HEK293 (cell line): ENCODE data around the gene CD44.

Source experiments
- CTCF ChIA-PET: fragments of 350-600 bp; formaldehyde crosslinking; extraction: SDS; loops from one replicate; lab custom pipeline; 2021; ENCODE audit warnings: antibody characterized with exemption; lab: Yijun Ruan, JAX
- POLR2A ChIA-PET: fragments of 300-600 bp; formaldehyde crosslinking; extraction: SDS; loops from one replicate; lab custom pipeline; 2020; ENCODE audit warnings: antibody characterized with exemption, inconsistent platforms; lab: Yijun Ruan, JAX
- H3K27ac ChIP-seq: fragments of 200-500 bp; sonication (Bioruptor generic); 2 replicates; pipeline ENCODE4 v1.5.1; 2014; ENCODE audit warnings: low read depth, low read length, control low read depth, inconsistent platforms; ENCODE audit errors: extremely low read depth
- H3K36me3 ChIP-seq, 2 experiments: fragments of 200-500 bp in 1 of 2; sonication (Bioruptor generic) in 1 of 2; 1 replicate in 1 of 2; 2 replicates in 1 of 2; pipeline ENCODE4 v1.5.1; 2014 to 2017; ENCODE audit warnings: inconsistent platforms in 2 of 2, low read length in 2 of 2; ENCODE audit not compliant: control insufficient read depth in 2 of 2, insufficient read depth in 1 of 2
- H3K4me1 ChIP-seq: fragments of 200-500 bp; sonication (Bioruptor generic); 2 replicates; pipeline ENCODE4 v1.5.1; 2014; ENCODE audit warnings: mild to moderate bottlenecking, low read length, inconsistent platforms; ENCODE audit not compliant: control insufficient read depth, insufficient read depth
- H3K4me3 ChIP-seq: 2 replicates; pipeline ENCODE4 v1.5.1; 2011; ENCODE audit warnings: low read depth, mild to moderate bottlenecking, control low read depth, low read length, moderate library complexity
- H3K9me3 ChIP-seq: fragments of 200-500 bp; sonication (Bioruptor generic); 2 replicates; pipeline ENCODE4 v1.5.1; 2014; ENCODE audit warnings: low read depth, low read length, inconsistent platforms; ENCODE audit not compliant: control insufficient read depth, insufficient read depth
- BCL11B ChIP-seq: fragments of 450-650 bp; formaldehyde crosslinking; IDR thresholded peaks from 2 replicates; pipeline ENCODE4 v1.5.1; 2016; ENCODE audit warnings: low read depth, missing biosample characterization, missing genetic modification characterization
- OSR2 ChIP-seq: fragments of 450-650 bp; formaldehyde crosslinking; IDR thresholded peaks from 2 replicates; pipeline ENCODE4 v1.5.1; 2016; ENCODE audit warnings: missing biosample characterization, missing genetic modification characterization
- PRDM2 ChIP-seq: fragments of 450-650 bp; formaldehyde crosslinking; IDR thresholded peaks from 2 replicates; pipeline ENCODE4 v1.5.1; 2016; ENCODE audit warnings: missing biosample characterization, missing genetic modification characterization, borderline replicate concordance
- PRDM6 ChIP-seq: fragments of 450-650 bp; formaldehyde crosslinking; IDR thresholded peaks from 2 replicates; pipeline ENCODE4 v1.5.1; 2017; ENCODE audit warnings: missing biosample characterization, missing genetic modification characterization
- REST ChIP-seq: fragments of 450-650 bp; formaldehyde crosslinking; IDR thresholded peaks from 2 replicates; pipeline ENCODE4 v1.5.1; 2016; ENCODE audit warnings: missing biosample characterization, missing genetic modification characterization
- SCRT1 ChIP-seq: fragments of 450-650 bp; formaldehyde crosslinking; IDR thresholded peaks from 2 replicates; pipeline ENCODE4 v1.5.1; 2016; ENCODE audit warnings: missing biosample characterization, missing genetic modification characterization, borderline replicate concordance
- ZBTB1 ChIP-seq: fragments of 450-650 bp; formaldehyde crosslinking; IDR thresholded peaks from 2 replicates; pipeline ENCODE4 v1.5.1; 2016; ENCODE audit warnings: missing biosample characterization, missing genetic modification characterization
- ZBTB20 ChIP-seq: fragments of 450-650 bp; formaldehyde crosslinking; IDR thresholded peaks from 2 replicates; pipeline ENCODE4 v1.5.1; 2016; ENCODE audit warnings: missing biosample characterization, missing genetic modification characterization
- ZBTB26 ChIP-seq: fragments of 450-650 bp; formaldehyde crosslinking; optimal IDR thresholded peaks from 2 replicates; pipeline ENCODE3; 2016; ENCODE audit warnings: missing biosample characterization, mild to moderate bottlenecking, missing genetic modification characterization
- ZNF132 ChIP-seq: fragments of 450-650 bp; formaldehyde crosslinking; IDR thresholded peaks from 2 replicates; pipeline ENCODE4 v1.5.1; 2017; ENCODE audit warnings: missing biosample characterization, missing genetic modification characterization, borderline replicate concordance
- ZNF292 ChIP-seq: fragments of 450-650 bp; formaldehyde crosslinking; IDR thresholded peaks from 2 replicates; pipeline ENCODE4 v1.5.1; 2016; ENCODE audit warnings: low read depth, missing biosample characterization, missing genetic modification characterization, borderline replicate concordance
- ZNF324 ChIP-seq: fragments of 450-650 bp; formaldehyde crosslinking; IDR thresholded peaks from 2 replicates; pipeline ENCODE4 v1.5.1; 2016; ENCODE audit warnings: missing biosample characterization, missing genetic modification characterization
- ZNF473 ChIP-seq: fragments of 450-650 bp; formaldehyde crosslinking; IDR thresholded peaks from 2 replicates; pipeline ENCODE4 v1.5.1; 2017; ENCODE audit warnings: missing biosample characterization, missing genetic modification characterization
- ZNF488 ChIP-seq: fragments of 450-650 bp; formaldehyde crosslinking; IDR thresholded peaks from 2 replicates; pipeline ENCODE4 v1.5.1; 2016; ENCODE audit warnings: missing biosample characterization, missing genetic modification characterization
- ZNF513 ChIP-seq: fragments of 450-650 bp; IDR thresholded peaks from 2 replicates; pipeline ENCODE4 v1.5.1; 2018; ENCODE audit warnings: missing biosample characterization, missing genetic modification characterization
- ZNF560 ChIP-seq: fragments of 450-650 bp; formaldehyde crosslinking; IDR thresholded peaks from 2 replicates; pipeline ENCODE4 v1.5.1; 2017; ENCODE audit warnings: missing biosample characterization, missing genetic modification characterization, borderline replicate concordance
- ZNF561 ChIP-seq: fragments of 450-650 bp; IDR thresholded peaks from 2 replicates; pipeline ENCODE4 v1.5.1; 2018; ENCODE audit warnings: missing biosample characterization, missing genetic modification characterization, borderline replicate concordance
- ZNF621 ChIP-seq: fragments of 450-650 bp; formaldehyde crosslinking; IDR thresholded peaks from 2 replicates; pipeline ENCODE4 v1.5.1; 2017; ENCODE audit warnings: missing biosample characterization, missing genetic modification characterization
- ZNF654 ChIP-seq: fragments of 450-650 bp; formaldehyde crosslinking; IDR thresholded peaks from 2 replicates; pipeline ENCODE4 v1.5.1; 2016; ENCODE audit warnings: low read depth, missing biosample characterization, missing genetic modification characterization
- ZNF791 ChIP-seq: fragments of 450-650 bp; formaldehyde crosslinking; IDR thresholded peaks from 2 replicates; pipeline ENCODE4 v1.5.1; 2016; ENCODE audit warnings: missing biosample characterization, missing genetic modification characterization
- ZSCAN30 ChIP-seq: fragments of 450-650 bp; IDR thresholded peaks from 2 replicates; pipeline ENCODE4 v1.5.1; 2018; ENCODE audit warnings: missing biosample characterization, mild to moderate bottlenecking, missing genetic modification characterization, moderate library complexity

The CD44 gene

GRCh38 chr11:35228328-35228725 lies 89.4 kb downstream of the CD44 start (continued):
- TF ChIP-seq ZNF324 (tag by site-specific recombination) (no peak), ZNF654 (no peak)

GRCh38 chr11:35230388-35230787 lies 91.4 kb downstream of the CD44 start:
- Histone ChIP-seq H3K9me3 (no peaks in the 10 kb centered on the region), H3K27ac (no peak overlapping the region), H3K4me1 (no peaks in the 10 kb centered on the region)
- POLR2A ChIA-PET = no interaction called here
- TF ChIP-seq ZSCAN30 (tag by site-specific recombination) = no peak
- TF ChIP-seq ZBTB26 = no peak
- TF ChIP-seq REST (tag by site-specific recombination) = no peak
- TF ChIP-seq ZNF488 (tag by site-specific recombination) = no peak
- TF ChIP-seq ZBTB20 (tag by site-specific recombination) = no peak
- no peak for TF ChIP-seq ZBTB1 (tag by site-specific recombination)
- no peak for TF ChIP-seq OSR2 (tag by site-specific recombination)
- no peak for TF ChIP-seq PRDM6 (tag by site-specific recombination)
- TF ChIP-seq ZNF560 (tag by site-specific recombination) = no peak
- TF ChIP-seq ZNF654 = no peak
- no peak for TF ChIP-seq ZNF791 (tag by site-specific recombination)
- no peak for TF ChIP-seq ZNF621 (tag by site-specific recombination)
- TF ChIP-seq PRDM2 (tag by site-specific recombination) = no peak
- TF ChIP-seq ZNF132 (tag by site-specific recombination) = no peak
- no peak for TF ChIP-seq ZNF513 (tag by site-specific recombination)
- no peak for TF ChIP-seq BCL11B (tag by site-specific recombination)
- TF ChIP-seq ZNF473 (tag by site-specific recombination) = no peak
- TF ChIP-seq ZNF561 (tag by site-specific recombination) = no peak
- no peak for TF ChIP-seq SCRT1 (tag by site-specific recombination)
- no peak for TF ChIP-seq ZNF292 (tag by site-specific recombination)
- TF ChIP-seq, all 188 proteins: peak for 0
- CTCF ChIA-PET = interaction anchor here (0.7 to 1.3 kb wide), 2 partner anchors 9 to 61 kb away, joined by 3 to 4 read pairs; no protein-coding TSS in a partner anchor
- no peak overlapping the region for H3K4me3 ChIP-seq
- no peaks in the 10 kb centered on the region for H3K36me3 ChIP-seq
